Activated CD4-positive, alpha-beta T cell treated with anti-CD3 and anti-CD28 coated beads for 1 hour (primary cell): ENCODE measurements around the gene FAM186B.

Source experiments
- DNase-seq: peaks from one replicate; pipeline ENCODE4 v3.0.0-alpha.2; 2020

The FAM186B gene

DNA sequence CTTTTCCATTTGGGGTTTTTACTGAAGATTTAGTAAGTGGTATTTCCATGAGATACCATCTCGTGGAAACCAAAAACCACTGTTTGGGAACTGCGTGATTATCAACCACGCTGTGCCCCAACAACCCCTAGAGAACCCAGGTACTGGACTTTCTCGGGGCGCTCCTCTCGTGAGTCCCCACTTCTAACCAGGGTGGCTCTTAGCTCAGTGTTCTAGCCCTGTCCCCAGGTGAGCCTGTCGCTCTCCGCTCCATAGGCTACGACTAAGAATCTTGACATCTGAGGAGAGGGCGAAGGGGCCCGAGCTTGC, 38.2 kb downstream of the FAM186B start:
- DNase-seq, result no peak

GRCh38 chr12:49566361-49566760, 39.1 kb downstream of the FAM186B start:
- DNase-seq, result no peak

GRCh38 chr12:49565406-49566265, 39.8 kb downstream of the FAM186B start:
- no peak for DNase-seq

DNA sequence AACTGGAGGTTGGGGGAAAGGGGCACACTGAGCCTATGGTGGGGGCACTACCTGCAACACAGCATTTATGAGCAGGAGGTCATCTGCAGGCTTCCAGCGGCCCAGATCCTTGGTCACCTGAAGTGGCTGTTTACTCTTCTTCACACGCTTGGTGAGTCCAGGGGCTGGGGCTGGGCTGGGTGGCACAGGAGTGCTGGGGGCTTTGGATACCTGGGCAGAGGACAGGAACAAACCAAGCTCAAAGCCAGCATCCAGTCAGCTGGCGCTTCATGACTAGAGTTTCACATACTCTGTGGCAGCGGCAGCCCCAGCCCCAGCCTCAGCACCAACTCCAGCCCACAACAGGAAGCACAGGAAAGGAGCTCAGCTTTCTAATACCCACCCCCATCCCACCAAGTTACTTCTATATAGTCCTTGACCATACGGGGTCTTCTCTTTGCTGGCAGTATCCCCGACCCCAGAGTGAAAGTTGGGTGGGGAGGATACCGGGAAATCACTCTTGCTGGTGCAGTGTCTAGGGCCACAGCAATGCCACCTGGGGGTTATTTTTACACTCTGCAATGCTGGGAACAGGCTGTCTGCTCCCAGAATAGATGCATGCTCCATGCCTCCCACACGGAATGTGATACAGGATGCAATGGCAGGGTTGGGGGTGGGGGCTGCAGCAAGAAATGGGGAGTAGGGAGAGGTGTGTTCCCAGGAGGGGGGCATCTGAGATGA, 40.6 kb downstream of the FAM186B start:
- DNase-seq, result no peak

DNA sequence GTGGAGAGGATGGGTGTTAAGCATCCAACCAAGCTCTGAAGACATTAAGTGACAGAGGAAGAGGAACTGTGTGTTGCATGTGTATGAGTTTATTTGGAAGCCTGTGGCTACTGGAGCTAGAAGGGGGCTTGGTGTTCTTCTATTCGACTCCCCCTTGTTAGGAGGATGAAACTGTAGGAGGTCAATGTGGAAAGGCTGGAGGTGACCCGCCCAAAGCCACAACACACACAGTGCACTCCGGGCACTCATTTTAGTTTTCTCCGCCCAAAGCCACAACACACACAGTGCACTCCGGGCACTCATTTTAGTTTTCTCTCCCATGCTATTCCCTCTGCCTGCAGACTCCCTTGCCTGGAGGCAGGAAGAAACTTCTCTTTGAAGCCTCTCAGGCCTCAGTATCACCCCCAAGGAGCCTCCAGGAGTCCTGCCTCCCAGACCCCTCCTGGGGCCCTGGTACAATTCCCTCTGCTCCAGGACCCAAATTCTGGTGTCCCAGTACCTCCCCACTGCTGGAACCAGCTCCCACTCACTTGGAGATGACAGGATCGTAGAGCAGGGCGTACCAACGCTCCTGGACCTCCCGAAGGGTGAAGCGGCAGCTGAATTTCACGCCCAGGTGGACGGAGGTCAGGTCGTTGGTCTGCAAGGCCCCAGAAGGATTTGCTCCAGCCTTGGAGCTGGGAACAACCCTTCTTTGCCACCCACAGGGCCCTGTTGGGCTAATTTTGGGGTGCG, 41.3 kb downstream of the FAM186B start:
- no peak for DNase-seq

- no peak for DNase-seq
Measured at GRCh38 chr12:49562831-49563230, 42.6 kb downstream of the FAM186B start.

- no peak for DNase-seq
Measured at GRCh38 chr12:49562233-49562632, 43.2 kb downstream of the FAM186B start.

DNA sequence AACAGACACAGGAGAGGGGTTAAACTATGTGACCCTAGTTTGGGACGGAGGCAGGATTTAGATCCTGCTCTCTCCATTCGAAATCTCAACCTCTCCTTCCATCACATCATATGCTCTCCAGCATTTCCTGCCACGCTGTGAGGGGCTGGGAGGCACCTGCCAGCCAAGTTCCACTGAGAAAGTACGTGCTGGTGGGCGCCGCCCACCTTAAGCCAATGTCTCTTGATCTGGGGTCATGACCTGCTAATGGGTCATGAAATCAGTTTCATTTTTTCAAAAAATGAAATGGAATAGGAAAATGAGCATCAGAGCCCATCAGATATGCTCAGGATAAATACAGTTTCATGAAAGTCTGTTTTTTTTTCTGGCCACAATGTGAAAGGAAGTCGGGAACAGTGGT, 44.7 kb downstream of the FAM186B start:
- no peak for DNase-seq

DNA sequence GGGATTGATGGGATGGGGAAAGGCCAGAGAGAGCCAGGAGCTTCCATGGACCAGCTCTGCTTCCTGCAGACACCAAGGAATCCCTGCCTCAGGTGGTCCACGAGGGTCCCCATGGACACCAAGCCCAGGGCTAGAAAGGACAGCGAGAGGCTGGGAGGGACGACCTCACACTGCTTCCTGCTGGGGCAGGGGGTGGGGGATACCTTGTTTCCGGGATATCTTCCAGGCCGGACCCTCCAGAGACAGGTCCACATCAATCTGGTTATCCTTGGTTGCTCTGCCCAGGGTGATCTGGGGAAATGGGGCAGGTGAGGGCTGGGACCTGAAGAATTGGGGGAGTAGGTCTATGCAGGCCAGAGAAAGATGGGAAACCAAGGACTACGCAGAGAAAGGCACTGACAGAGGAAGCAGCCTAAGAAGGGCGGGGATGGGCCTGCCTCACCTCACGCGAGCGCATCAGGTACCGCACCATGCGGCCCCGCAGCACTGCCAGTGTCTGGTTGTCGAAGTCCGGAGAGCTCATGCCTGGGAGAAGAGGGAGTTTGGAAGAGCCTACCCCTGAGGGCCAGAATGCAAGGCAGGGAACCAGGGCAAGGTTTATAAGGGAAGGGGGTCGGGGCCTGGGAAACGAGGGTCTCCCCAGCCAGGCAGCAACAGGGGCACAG, 46.3 kb downstream of the FAM186B start:
- DNase-seq, result no peak

- DNase-seq, result no peak
Measured at GRCh38 chr12:49558526-49558925, 46.9 kb downstream of the FAM186B start.

- no peak for DNase-seq
Measured at GRCh38 chr12:49557917-49558215, 47.6 kb downstream of the FAM186B start.

- DNase-seq, result no peak
Measured at GRCh38 chr12:49557187-49557916, 48.1 kb downstream of the FAM186B start.

DNA sequence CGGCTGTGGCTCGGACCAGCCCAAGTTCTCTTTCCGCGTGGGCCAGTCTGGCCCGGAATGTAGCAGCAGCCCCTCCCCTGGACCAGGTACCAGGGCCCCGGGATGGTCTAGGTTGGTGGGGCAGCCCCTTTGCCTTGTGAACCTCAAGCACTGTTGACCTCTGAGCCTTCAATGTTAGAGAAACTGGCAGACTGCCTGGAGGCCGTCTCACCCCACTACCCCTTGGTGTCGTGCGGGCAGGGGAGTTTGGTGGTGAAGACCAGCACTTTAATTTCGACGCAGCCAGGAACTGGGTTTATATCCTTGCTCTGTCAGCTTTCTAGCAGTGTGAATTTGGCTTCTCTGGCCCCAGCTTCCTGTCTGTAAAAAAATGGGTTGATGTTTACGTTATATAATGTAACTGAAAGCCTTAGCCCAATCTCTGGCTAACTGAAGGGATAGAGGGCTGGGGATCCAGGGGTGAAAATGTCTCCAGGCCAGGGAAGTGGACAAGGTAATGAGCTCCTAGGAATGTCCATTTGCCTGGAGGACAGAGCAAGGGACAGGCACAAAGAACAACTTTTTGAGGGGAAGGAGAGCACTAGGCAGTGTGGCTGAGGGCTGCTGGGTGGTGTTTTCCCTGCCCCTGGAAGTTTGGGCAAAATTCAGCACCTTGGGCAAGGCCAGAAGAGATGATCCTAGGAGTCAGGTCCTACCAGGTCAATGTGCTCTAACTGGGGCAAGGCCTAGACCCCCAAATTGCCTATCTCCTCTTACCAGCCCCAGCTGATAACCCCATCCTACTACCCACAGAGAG, 48.9 kb downstream of the FAM186B start:
- no peak for DNase-seq

GRCh38 chr12:49555631-49556390, 49.6 kb downstream of the FAM186B start:
- no peak for DNase-seq

GRCh38 chr12:49554266-49554665, 51.2 kb downstream of the FAM186B start:
- no peak for DNase-seq

GRCh38 chr12:49553512-49554088, 51.8 kb downstream of the FAM186B start:
- DNase-seq, result no peak

DNA sequence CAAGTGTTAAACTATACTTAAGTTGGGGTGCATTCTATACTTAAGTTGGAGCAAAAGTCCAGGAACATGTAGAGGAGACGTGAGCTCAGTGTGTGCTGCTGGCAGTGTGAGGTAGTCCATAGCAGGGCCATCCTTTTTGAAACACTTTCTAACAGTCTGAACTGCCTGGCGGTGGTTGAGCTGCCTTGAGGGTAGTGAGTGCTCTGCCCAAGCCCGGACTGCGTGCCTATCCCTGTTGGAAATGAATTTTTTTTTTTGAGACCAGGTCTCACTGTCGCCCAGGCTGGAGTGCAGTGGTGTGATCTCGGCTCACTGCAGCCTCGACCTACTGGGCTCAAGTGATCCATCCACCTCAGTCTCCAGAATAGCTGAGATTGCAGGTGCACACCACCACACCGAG, 52.5 kb downstream of the FAM186B start:
- DNase-seq, result no peak

GRCh38 chr12:49552425-49552824, 53.0 kb downstream of the FAM186B start:
- no peak for DNase-seq

GRCh38 chr12:49552014-49552413, 53.4 kb downstream of the FAM186B start:
- DNase-seq, result no peak

DNA sequence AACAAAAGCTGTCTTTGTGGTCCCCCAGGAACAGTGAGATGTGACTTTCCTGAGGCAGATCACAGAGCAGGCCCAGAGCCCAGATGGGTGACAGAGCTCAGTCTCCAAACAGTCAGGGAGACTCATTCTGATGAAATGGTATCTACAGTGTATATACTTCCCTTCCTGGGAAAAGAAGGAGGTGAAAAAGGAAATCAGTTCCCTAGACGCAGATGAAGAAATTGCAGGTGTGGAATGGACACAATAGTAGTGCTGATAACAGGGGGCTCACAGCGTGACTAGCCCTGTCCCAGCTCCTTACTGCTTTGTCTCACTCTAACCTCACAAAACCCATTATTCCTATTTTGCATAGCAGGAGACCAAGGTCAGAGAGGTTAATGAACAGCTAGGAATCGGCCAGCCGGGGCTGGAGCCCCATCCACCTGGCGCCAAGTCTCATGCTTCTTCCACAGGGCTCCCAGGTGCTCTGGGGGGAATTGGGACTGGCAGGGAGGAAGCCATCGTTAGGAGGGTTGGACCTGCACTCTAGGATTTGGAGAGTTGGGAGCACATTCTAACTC, 54.7 kb downstream of the FAM186B start:
- no peak for DNase-seq
